Smooth muscle cell (in vitro differentiated cells): Measurements from ENCODE around the gene DGKB. TPM values are rescaled to one million over a fixed set of nuclear protein-coding genes. Genes with fewer than 3 reads are reported as not detected.

ENCODE experiments used
- DNase-seq: peaks from one replicate; lab custom pipeline; 2025; ENCODE audit not compliant: unreplicated experiment; lab: John Stamatoyannopoulos, UW
- H2AFZ ChIP-seq: fragments of 200-600 bp; sonication (generic); 2 replicates; pipeline ENCODE4 v1.6.0; 2016; ENCODE audit warnings: antibody characterized with exemption, low read depth, mild to moderate bottlenecking
- H3F3A ChIP-seq: fragments of 200-600 bp; sonication (generic); 2 replicates; pipeline ENCODE4 v1.6.0; 2017; ENCODE audit warnings: antibody characterized with exemption, low read depth
- H3K27ac ChIP-seq: fragments of 200-600 bp; sonication (generic); 2 replicates; pipeline ENCODE4 v1.5.1; 2016; ENCODE audit warnings: low read depth, mild to moderate bottlenecking
- H3K27me3 ChIP-seq: fragments of 200-600 bp; sonication (generic); 2 replicates; pipeline ENCODE4 v1.6.1; 2016; ENCODE audit warnings: low read depth, mild to moderate bottlenecking
- H3K36me3 ChIP-seq: fragments of 200-600 bp; sonication (generic); 2 replicates; pipeline ENCODE4 v1.5.1; 2016; ENCODE audit warnings: low read depth
- H3K4me1 ChIP-seq: fragments of 200-600 bp; sonication (generic); 2 replicates; pipeline ENCODE4 v1.5.1; 2016; ENCODE audit warnings: low read depth
- H3K4me2 ChIP-seq: fragments of 200-600 bp; sonication (generic); 2 replicates; pipeline ENCODE4 v1.6.0; 2016; ENCODE audit warnings: mild to moderate bottlenecking
- H3K4me3 ChIP-seq: fragments of 200-600 bp; sonication (generic); 2 replicates; pipeline ENCODE4 v1.5.1; 2016; ENCODE audit warnings: mild to moderate bottlenecking
- H3K79me2 ChIP-seq: fragments of 200-600 bp; sonication (generic); 2 replicates; pipeline ENCODE4 v1.6.0; 2016; ENCODE audit warnings: low read depth, mild to moderate bottlenecking
- H3K9ac ChIP-seq: fragments of 200-600 bp; sonication (generic); 2 replicates; pipeline ENCODE4 v1.6.0; 2016; ENCODE audit warnings: low read depth
- H3K9me3 ChIP-seq: fragments of 200-600 bp; sonication (generic); replicated peaks from 2 replicates; pipeline ENCODE4 v1.5.1; 2016; ENCODE audit warnings: low read depth
- H4K20me1 ChIP-seq: fragments of 200-600 bp; sonication (generic); 2 replicates; pipeline ENCODE4 v1.6.0; 2016; ENCODE audit warnings: low read depth
- WGBS: methylation state at CpG from one replicate; pipeline ENCODE4 v1.1.7; 2016; ENCODE audit warnings: low lambda C conversion rate; 5-methylcytosine and 5-hydroxymethylcytosine counted together
- polyA plus RNA-seq: library from polyadenylated mRNA; unstranded; fragments of >200 nt; fragmentation: Nextera tagmentation; extraction: Ambion mirVana; gene quantifications from 2 replicates; pipeline ENCODE4 v1.2.1, GENCODE V29; 2016
- total RNA-seq: library from RNA; depleted of rRNA; stranded (reverse); fragments of >200 nt; gene quantifications from 2 replicates; pipeline ENCODE4 v1.2.3, GENCODE V29; 2014
- TF ChIP-seq, protein P1 (sequence below): fragments of 200-600 bp; sonication (generic); IDR thresholded peaks from 2 replicates; pipeline ENCODE4 v1.5.1; 2017; ENCODE audit warnings: borderline replicate concordance, mild to moderate bottlenecking, antibody characterized with exemption; ENCODE audit not compliant: insufficient read depth, poor library complexity, severe bottlenecking

The DGKB gene
- total and polyA plus RNA-seq, 2 experiments from 2014 or later: not detected

DNA sequence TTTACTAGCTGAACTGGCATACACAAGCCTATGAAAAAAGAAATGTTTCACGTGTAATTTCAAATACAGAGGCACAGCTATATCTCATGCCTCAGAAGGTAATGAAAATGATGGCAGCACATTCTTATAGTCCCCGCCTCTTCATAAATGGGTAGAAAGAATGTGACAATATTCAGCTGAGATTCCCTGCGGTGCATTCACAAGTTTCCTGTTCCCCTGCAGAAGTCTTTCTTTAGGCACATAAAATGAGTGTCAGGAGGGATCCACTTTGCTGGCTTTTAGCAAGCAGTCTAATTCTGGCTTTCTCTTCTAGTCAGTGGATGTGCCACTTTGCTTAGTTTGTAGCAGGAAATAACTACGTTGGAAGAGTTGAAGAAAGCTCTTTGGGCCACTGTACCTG, 56.1 kb downstream of the DGKB start:
- no peak overlapping the region for H2AFZ ChIP-seq
- no peaks in the 10 kb centered on the region for H3K36me3 ChIP-seq
- no peak for DNase-seq
- H3K79me2 ChIP-seq: no peaks in the 10 kb centered on the region
- no peak overlapping the region for H3K4me2 ChIP-seq
- 80% methylated on average over 4 of the region's 4 CpGs for WGBS
- no peaks in the 10 kb centered on the region for H3K27me3 ChIP-seq
- no peaks in the 10 kb centered on the region for H3K9me3 ChIP-seq
- H4K20me1 ChIP-seq: no peaks in the 10 kb centered on the region
- TF ChIP-seq, protein P1, sequence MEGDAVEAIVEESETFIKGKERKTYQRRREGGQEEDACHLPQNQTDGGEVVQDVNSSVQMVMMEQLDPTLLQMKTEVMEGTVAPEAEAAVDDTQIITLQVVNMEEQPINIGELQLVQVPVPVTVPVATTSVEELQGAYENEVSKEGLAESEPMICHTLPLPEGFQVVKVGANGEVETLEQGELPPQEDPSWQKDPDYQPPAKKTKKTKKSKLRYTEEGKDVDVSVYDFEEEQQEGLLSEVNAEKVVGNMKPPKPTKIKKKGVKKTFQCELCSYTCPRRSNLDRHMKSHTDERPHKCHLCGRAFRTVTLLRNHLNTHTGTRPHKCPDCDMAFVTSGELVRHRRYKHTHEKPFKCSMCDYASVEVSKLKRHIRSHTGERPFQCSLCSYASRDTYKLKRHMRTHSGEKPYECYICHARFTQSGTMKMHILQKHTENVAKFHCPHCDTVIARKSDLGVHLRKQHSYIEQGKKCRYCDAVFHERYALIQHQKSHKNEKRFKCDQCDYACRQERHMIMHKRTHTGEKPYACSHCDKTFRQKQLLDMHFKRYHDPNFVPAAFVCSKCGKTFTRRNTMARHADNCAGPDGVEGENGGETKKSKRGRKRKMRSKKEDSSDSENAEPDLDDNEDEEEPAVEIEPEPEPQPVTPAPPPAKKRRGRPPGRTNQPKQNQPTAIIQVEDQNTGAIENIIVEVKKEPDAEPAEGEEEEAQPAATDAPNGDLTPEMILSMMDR: no peak
- no peaks in the 10 kb centered on the region for H3F3A ChIP-seq
- no peak overlapping the region for H3K4me3 ChIP-seq
- no peak overlapping the region for H3K9ac ChIP-seq
- H3K4me1 ChIP-seq: no peaks in the 10 kb centered on the region
- H3K27ac ChIP-seq: no peak overlapping the region

DNA sequence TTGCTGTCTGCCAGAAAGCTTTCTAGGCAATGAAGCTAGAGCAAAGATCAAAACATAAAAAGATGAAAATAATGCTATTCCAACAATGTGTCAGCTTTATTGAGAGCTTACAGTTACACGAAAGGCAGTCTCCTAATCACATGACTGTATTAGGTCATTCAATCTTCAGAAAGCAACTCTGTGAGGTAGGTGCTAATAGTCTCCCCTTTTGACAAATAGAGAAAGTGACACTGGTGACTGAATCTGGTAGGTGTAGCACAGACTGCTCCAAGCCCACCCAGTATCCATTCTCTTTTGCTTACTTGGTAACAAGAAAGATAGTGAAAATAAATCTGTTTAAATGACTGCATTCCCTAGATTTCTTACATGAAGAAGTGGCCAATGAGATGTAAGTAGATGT, 58.8 kb downstream of the DGKB start:
- H4K20me1 ChIP-seq: no peaks in the 10 kb centered on the region
- H2AFZ ChIP-seq: no peak overlapping the region
- no peak overlapping the region for H3K9ac ChIP-seq
- H3K27ac ChIP-seq: no peak overlapping the region
- DNase-seq: no peak
- H3K4me1 ChIP-seq: no peaks in the 10 kb centered on the region
- H3K9me3 ChIP-seq: no peaks in the 10 kb centered on the region
- no peak overlapping the region for H3K4me2 ChIP-seq
- no peak overlapping the region for H3K4me3 ChIP-seq
- H3K27me3 ChIP-seq: no peaks in the 10 kb centered on the region
- no peaks in the 10 kb centered on the region for H3K36me3 ChIP-seq
- 87% methylated on average over 1 of the region's 1 CpG for WGBS
- no peaks in the 10 kb centered on the region for H3K79me2 ChIP-seq
- H3F3A ChIP-seq: no peaks in the 10 kb centered on the region
- TF ChIP-seq, protein P1: no peak

DNA sequence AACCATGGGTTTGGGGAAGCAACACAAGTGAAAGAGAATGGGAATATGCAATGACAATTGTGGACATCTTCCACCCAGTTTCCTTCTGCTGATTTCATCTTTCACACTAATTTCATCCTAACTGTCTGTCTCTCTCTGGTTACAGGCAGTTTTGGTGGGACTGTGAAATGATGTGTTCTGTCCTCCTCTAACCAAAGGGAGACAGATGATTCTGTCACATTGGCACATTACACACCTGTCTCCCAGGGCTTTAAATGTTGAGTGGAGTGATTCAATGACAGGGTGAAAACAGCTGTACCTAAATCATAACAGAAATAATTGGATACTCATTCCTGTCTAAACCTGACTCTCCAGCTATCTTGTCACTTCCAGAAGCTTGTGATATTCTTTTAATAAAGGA, 60.0 kb downstream of the DGKB start:
- Histone ChIP-seq H3K79me2 (no peaks in the 10 kb centered on the region), H3K4me1 (no peaks in the 10 kb centered on the region), H2AFZ (no peak overlapping the region), H3K9ac (no peak overlapping the region), H3K4me2 (no peak overlapping the region), H3K27me3 (no peaks in the 10 kb centered on the region), H4K20me1 (no peaks in the 10 kb centered on the region), H3K4me3 (no peak overlapping the region), H3K27ac (no peak overlapping the region), H3K36me3 (no peaks in the 10 kb centered on the region), H3K9me3 (no peaks in the 10 kb centered on the region), H3F3A (no peaks in the 10 kb centered on the region)
- no peak for DNase-seq
- TF ChIP-seq, protein P1: no peak

DNA sequence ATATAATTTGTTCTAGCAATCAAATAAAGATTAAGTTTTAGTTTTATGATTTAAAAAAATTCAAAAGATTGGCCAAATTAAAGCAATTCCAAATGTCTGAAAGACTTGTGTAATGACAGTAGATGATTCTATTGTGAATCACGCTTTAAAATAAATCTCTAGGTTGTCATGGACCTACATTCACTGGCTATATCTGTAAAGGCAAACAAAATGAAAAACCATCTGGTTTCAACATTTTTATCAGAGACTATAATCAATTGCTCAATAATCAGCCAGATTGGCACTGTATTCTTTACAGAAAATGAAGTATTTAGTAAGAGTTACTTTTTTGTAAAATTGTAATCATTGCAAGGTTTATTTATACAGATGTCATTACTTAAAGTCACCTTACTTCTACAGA, 60.7 kb downstream of the DGKB start:
- H3K9ac ChIP-seq: no peak overlapping the region
- no peaks in the 10 kb centered on the region for H3K9me3 ChIP-seq
- DNase-seq: no peak
- TF ChIP-seq, protein P1: no peak
- H3K4me2 ChIP-seq: no peak overlapping the region
- no peaks in the 10 kb centered on the region for H3F3A ChIP-seq
- no peaks in the 10 kb centered on the region for H3K27me3 ChIP-seq
- no peak overlapping the region for H2AFZ ChIP-seq
- WGBS: 86% methylated on average over 1 of the region's 1 CpG
- no peaks in the 10 kb centered on the region for H3K36me3 ChIP-seq
- no peak overlapping the region for H3K27ac ChIP-seq
- H3K79me2 ChIP-seq: no peaks in the 10 kb centered on the region
- no peaks in the 10 kb centered on the region for H3K4me1 ChIP-seq
- no peaks in the 10 kb centered on the region for H4K20me1 ChIP-seq
- no peak overlapping the region for H3K4me3 ChIP-seq
